ENCODE results near the gene PCDH12. TPM values are rescaled to one million over a fixed set of nuclear protein-coding genes. Genes with fewer than 3 reads are reported as not detected.

PCDH12 gene
- total and polyA plus RNA-seq, 7 experiments from 2014 or later, result 0.11 to 1.5 (median 0.54) TPM; not detected in 3

DNA sequence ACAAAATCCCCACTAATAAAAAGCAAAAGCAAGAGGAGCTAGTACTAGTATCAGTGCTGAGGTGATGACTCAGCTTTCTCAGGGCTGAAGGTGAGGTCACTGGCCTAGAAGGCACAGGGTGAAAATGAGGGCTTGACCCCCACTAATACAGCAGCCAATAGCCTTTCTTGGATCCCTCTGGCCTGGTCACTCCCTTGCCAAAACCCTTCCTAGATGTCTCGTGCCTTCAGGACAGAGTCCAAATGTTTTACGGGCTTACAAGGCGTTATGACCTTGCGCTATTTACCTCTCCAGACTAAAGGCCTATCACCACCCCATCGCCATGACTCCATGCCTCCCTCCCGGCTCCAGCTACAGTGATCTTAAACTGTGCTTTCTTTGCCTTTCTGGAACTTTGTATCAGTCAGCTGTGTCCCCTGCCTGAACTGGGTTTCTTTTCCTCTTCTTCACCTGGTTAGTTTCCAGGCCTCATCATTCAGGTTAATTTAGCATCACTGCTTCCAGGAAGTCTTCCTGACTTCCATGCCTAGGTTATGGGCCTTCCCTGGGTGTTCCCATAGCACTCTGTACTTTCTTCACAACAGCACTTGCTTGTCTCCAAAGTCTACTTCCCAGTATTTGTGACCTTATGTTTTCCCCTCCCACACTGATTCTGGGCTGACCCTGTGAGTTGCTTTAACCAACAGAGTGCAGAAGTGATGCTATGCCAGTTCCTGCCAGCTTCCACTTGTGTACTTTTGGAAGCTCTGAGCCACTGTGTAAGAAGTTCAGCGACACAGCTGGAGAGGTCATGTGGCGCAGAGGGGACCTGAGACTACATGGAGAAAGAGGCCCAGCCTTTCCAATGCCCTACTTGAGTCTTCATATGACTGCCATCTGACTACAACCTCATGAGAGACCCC lies 38.5 kb downstream of the PCDH12 start:
- Mint-ChIP-seq H3K4me3 (no peak overlapping the region), H3K9me3 (no peaks in the 10 kb centered on the region), H3K27ac (no peak overlapping the region), H3K27me3 (peaks cover 7 to 29% (median 11%) of the 10 kb centered on the region in 5 donors), H3K36me3 (peaks cover 0 to 5% (median 2%) of the 10 kb centered on the region in 5 donors), H3K4me1 (peaks cover 8 to 31% (median 19%) of the 10 kb centered on the region in 7 donors)
- ATAC-seq (no peak), DNase-seq (no peak)
- H3K27ac ChIP-seq (ENCODE audit: low read depth, low read length), result no peak overlapping the region
- H3K4me1 ChIP-seq (ENCODE audit: control insufficient read depth in 2 of 2, insufficient read depth in 2 of 2, low read length in 2 of 2), result peaks cover 9 to 12% of the 10 kb centered on the region in 2 donors
- ChIA-PET POLR2A (no interaction called here), CTCF (interaction anchor here (1.4 to 2.0 kb wide), 2 partner anchors 41 to 227 kb away, joined by 3 to 9 read pairs; no protein-coding TSS in a partner anchor)
- no peaks in the 10 kb centered on the region for H3K9me3 ChIP-seq (ENCODE audit: control insufficient read depth in 2 of 3, low read length in 3 of 3)
- no peaks in the 10 kb centered on the region for H3K36me3 ChIP-seq (ENCODE audit: control insufficient read depth in 2 of 3, insufficient read depth in 3 of 3, low read length in 3 of 3)
- intact Hi-C loops (cut with micrococcal nuclease), result loop anchor here (5.0 kb wide), 4 partner anchors 93 to 853 kb away; partner anchors contain the start of genes NDFIP1 (in 2 of the 2), ARHGAP26 (in 1 of the 2) and GNPDA1 (in 1 of the 2)
- no peaks in the 10 kb centered on the region for H3K27me3 ChIP-seq (ENCODE audit: control insufficient read depth in 2 of 2, insufficient read depth in 2 of 2, low read length in 2 of 2)
- H3K4me3 ChIP-seq (ENCODE audit: low read length), result no peak overlapping the region

GRCh38 chr5:141917760-141918159 lies 40.2 kb downstream of the PCDH12 start:
- Histone ChIP-seq H3K27ac (ENCODE audit: low read depth, low read length) (no peak overlapping the region), H3K36me3 (ENCODE audit: control insufficient read depth in 2 of 3, insufficient read depth in 3 of 3, low read length in 3 of 3) (no peaks in the 10 kb centered on the region), H3K4me3 (ENCODE audit: low read length) (no peak overlapping the region), H3K4me1 (ENCODE audit: control insufficient read depth in 2 of 2, insufficient read depth in 2 of 2, low read length in 2 of 2) (peaks cover 2 to 8% of the 10 kb centered on the region in 2 donors), H3K27me3 (ENCODE audit: control insufficient read depth in 2 of 2, insufficient read depth in 2 of 2, low read length in 2 of 2) (peaks cover 5 to 10% of the 10 kb centered on the region in 2 donors), H3K9me3 (ENCODE audit: control insufficient read depth in 2 of 3, low read length in 3 of 3) (no peaks in the 10 kb centered on the region)
- no peaks in the 10 kb centered on the region for H3K9me3 Mint-ChIP-seq
- CTCF ChIA-PET, result no interaction called here
- DNase-seq (no peak), ATAC-seq (no peak)
- H3K4me3 Mint-ChIP-seq, result no peak overlapping the region
- H3K4me1 Mint-ChIP-seq, result peaks cover 6 to 25% (median 16%) of the 10 kb centered on the region in 7 donors
- POLR2A ChIA-PET, result no interaction called here
- H3K36me3 Mint-ChIP-seq, result no peaks in the 10 kb centered on the region
- no peak overlapping the region for H3K27ac Mint-ChIP-seq
- intact Hi-C loops (cut with micrococcal nuclease), result no loop called here
- peaks cover 17 to 43% (median 22%) of the 10 kb centered on the region in 5 donors for H3K27me3 Mint-ChIP-seq

DNA sequence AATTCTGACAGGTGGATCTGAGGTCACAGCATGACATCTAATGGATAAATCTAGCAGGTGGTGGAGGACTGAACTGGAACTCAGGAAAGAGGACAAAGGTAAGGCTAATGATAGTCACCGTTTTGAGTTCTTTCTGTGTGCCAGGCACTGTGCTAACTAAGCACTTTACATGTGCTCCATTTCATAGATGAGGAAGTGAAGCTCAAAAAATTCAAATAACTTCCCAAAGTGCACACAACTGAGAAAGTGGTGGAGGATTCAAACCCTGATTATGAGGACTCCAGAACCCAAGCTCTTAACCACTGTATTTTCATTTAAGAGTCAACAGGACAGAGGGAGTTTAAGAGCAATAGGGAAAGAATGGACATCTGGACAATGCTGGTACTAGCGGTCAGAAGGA lies 41.5 kb downstream of the PCDH12 start:
- peaks cover 0 to 7% of the 10 kb centered on the region in 2 donors for H3K4me1 ChIP-seq (ENCODE audit: control insufficient read depth in 2 of 2, insufficient read depth in 2 of 2, low read length in 2 of 2)
- no peak for ATAC-seq
- H3K27me3 Mint-ChIP-seq, result peaks cover 21 to 52% (median 23%) of the 10 kb centered on the region in 5 donors
- DNase-seq, result no peak
- intact Hi-C loops (cut with micrococcal nuclease), result no loop called here
- no peaks in the 10 kb centered on the region for H3K36me3 Mint-ChIP-seq
- CTCF ChIA-PET, result no interaction called here
- H3K9me3 Mint-ChIP-seq, result no peaks in the 10 kb centered on the region
- H3K9me3 ChIP-seq (ENCODE audit: control insufficient read depth in 2 of 3, low read length in 3 of 3), result no peaks in the 10 kb centered on the region
- no peaks in the 10 kb centered on the region for H3K36me3 ChIP-seq (ENCODE audit: control insufficient read depth in 2 of 3, insufficient read depth in 3 of 3, low read length in 3 of 3)
- H3K27ac Mint-ChIP-seq, result no peak overlapping the region
- H3K4me3 Mint-ChIP-seq, result no peak overlapping the region
- POLR2A ChIA-PET, result interaction anchor here (0.9 to 1.1 kb wide), 2 partner anchors 16 to 47 kb away, joined by 3 to 4 read pairs; no protein-coding TSS in a partner anchor
- peaks cover 5 to 10% of the 10 kb centered on the region in 2 donors for H3K27me3 ChIP-seq (ENCODE audit: control insufficient read depth in 2 of 2, insufficient read depth in 2 of 2, low read length in 2 of 2)
- peaks cover 6 to 22% (median 14%) of the 10 kb centered on the region in 7 donors for H3K4me1 Mint-ChIP-seq
- no peak overlapping the region for H3K4me3 ChIP-seq (ENCODE audit: low read length)
- H3K27ac ChIP-seq (ENCODE audit: low read depth, low read length), result no peak overlapping the region

DNA sequence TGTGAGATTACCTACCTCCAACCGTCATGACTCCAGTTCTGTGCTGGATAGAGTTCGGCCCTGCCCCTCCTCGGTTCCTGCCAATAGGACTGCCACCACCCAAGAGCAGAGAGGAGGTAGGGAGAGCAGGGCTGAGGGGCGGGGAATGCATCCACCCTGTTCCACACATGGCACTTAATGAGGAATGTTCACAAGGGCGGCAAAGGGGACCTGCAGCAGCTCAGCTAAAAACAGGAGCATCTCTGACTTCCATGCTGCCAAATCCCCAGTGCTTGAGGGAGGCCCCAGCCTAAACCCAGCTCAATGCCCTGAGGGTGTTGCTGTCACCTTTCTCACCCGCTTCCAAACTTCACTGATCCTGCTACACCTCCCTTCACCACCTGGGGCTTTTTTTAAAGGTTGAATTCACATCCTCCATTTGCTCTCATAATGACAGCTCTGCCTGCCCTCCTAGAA lies 42.1 kb downstream of the PCDH12 start:
- Mint-ChIP-seq H3K4me3 (no peak overlapping the region), H3K9me3 (no peaks in the 10 kb centered on the region), H3K36me3 (no peaks in the 10 kb centered on the region), H3K27ac (no peak overlapping the region), H3K27me3 (peaks cover 21 to 52% (median 23%) of the 10 kb centered on the region in 5 donors), H3K4me1 (peaks cover 6 to 18% (median 14%) of the 10 kb centered on the region in 7 donors)
- no peak overlapping the region for H3K4me3 ChIP-seq (ENCODE audit: low read length)
- intact Hi-C loops (cut with micrococcal nuclease), result no loop called here
- H3K36me3 ChIP-seq (ENCODE audit: control insufficient read depth in 2 of 3, insufficient read depth in 3 of 3, low read length in 3 of 3), result no peaks in the 10 kb centered on the region
- H3K9me3 ChIP-seq (ENCODE audit: control insufficient read depth in 2 of 3, low read length in 3 of 3), result no peaks in the 10 kb centered on the region
- ATAC-seq (no peak), DNase-seq (no peak)
- no peak overlapping the region for H3K27ac ChIP-seq (ENCODE audit: low read depth, low read length)
- ChIA-PET POLR2A (interaction anchor here (0.9 to 1.1 kb wide), 2 partner anchors 16 to 47 kb away, joined by 3 to 4 read pairs; no protein-coding TSS in a partner anchor), CTCF (no interaction called here)
- peaks cover 5 to 10% of the 10 kb centered on the region in 2 donors for H3K27me3 ChIP-seq (ENCODE audit: control insufficient read depth in 2 of 2, insufficient read depth in 2 of 2, low read length in 2 of 2)
- peaks cover 0 to 7% of the 10 kb centered on the region in 2 donors for H3K4me1 ChIP-seq (ENCODE audit: control insufficient read depth in 2 of 2, insufficient read depth in 2 of 2, low read length in 2 of 2)

- H3K36me3 Mint-ChIP-seq, result no peaks in the 10 kb centered on the region
- H3K4me3 Mint-ChIP-seq, result peak overlapping the region in 9 of 10 donors; percentile 19 to 65 (median 53)
- H3K27ac Mint-ChIP-seq, result peak overlapping the region in 1 of 9 donors; percentile 1
- peaks cover 6 to 18% (median 14%) of the 10 kb centered on the region in 7 donors for H3K4me1 Mint-ChIP-seq
- ATAC-seq, result no peak
- no peak overlapping the region for H3K27ac ChIP-seq (ENCODE audit: low read depth, low read length)
- peaks cover 0 to 7% of the 10 kb centered on the region in 2 donors for H3K4me1 ChIP-seq (ENCODE audit: control insufficient read depth in 2 of 2, insufficient read depth in 2 of 2, low read length in 2 of 2)
- peaks cover 21 to 52% (median 23%) of the 10 kb centered on the region in 5 donors for H3K27me3 Mint-ChIP-seq
- H3K36me3 ChIP-seq (ENCODE audit: control insufficient read depth in 2 of 3, insufficient read depth in 3 of 3, low read length in 3 of 3), result no peaks in the 10 kb centered on the region
- CTCF ChIA-PET, result interaction anchor here (1.4 to 1.8 kb wide), 2 partner anchors 45 to 250 kb away, joined by 3 to 11 read pairs; no protein-coding TSS in a partner anchor
- intact Hi-C loops (cut with micrococcal nuclease), result loop anchor here in 1 of 2 donors (1.0 kb wide), 1 partner anchor 46 kb away; no protein-coding TSS in a partner anchor
- H3K27me3 ChIP-seq (ENCODE audit: control insufficient read depth in 2 of 2, insufficient read depth in 2 of 2, low read length in 2 of 2), result peaks cover 5 to 10% of the 10 kb centered on the region in 2 donors
- no peak overlapping the region for H3K4me3 ChIP-seq (ENCODE audit: low read length)
- H3K9me3 ChIP-seq (ENCODE audit: control insufficient read depth in 2 of 3, low read length in 3 of 3), result no peaks in the 10 kb centered on the region
- no peak for DNase-seq
- no peaks in the 10 kb centered on the region for H3K9me3 Mint-ChIP-seq
- POLR2A ChIA-PET, result interaction anchor here (1.1 to 1.8 kb wide), 3 partner anchors 8 to 54 kb away, joined by 4 to 14 read pairs (median 5); partner anchors contain the start of genes DELE1 and RNF14
These were observed 43.2 kb downstream of the PCDH12 start for GRCh38 chr5:141914797-141915196.

GRCh38 chr5:141914199-141914743 lies 43.7 kb downstream of the PCDH12 start:
- peak in 4 of 9 donors; percentile 16 to 19 (median 18) for DNase-seq
- Mint-ChIP-seq H3K27ac (no peak overlapping the region), H3K9me3 (no peaks in the 10 kb centered on the region), H3K4me3 (peak overlapping the region in 8 of 10 donors; percentile 48 to 75 (median 63)), H3K27me3 (peaks cover 21 to 55% (median 23%) of the 10 kb centered on the region in 5 donors), H3K36me3 (no peaks in the 10 kb centered on the region), H3K4me1 (peaks cover 6 to 18% (median 14%) of the 10 kb centered on the region in 7 donors)
- intact Hi-C loops (cut with micrococcal nuclease), result loop anchor here in 1 of 2 donors (1.0 kb wide), 1 partner anchor 46 kb away; no protein-coding TSS in a partner anchor
- peak; percentile 73 for ATAC-seq
- POLR2A ChIA-PET, result interaction anchor here (1.1 to 1.8 kb wide), 3 partner anchors 9 to 55 kb away, joined by 4 to 14 read pairs (median 5); partner anchors contain the start of genes DELE1 and RNF14
- Histone ChIP-seq H3K4me1 (ENCODE audit: control insufficient read depth in 2 of 2, insufficient read depth in 2 of 2, low read length in 2 of 2) (peaks cover 0 to 7% of the 10 kb centered on the region in 2 donors), H3K27ac (ENCODE audit: low read depth, low read length) (no peak overlapping the region), H3K9me3 (ENCODE audit: control insufficient read depth in 2 of 3, low read length in 3 of 3) (no peaks in the 10 kb centered on the region), H3K27me3 (ENCODE audit: control insufficient read depth in 2 of 2, insufficient read depth in 2 of 2, low read length in 2 of 2) (peaks cover 5 to 10% of the 10 kb centered on the region in 2 donors), H3K36me3 (ENCODE audit: control insufficient read depth in 2 of 3, insufficient read depth in 3 of 3, low read length in 3 of 3) (no peaks in the 10 kb centered on the region), H3K4me3 (ENCODE audit: low read length) (peak overlapping the region; percentile 48)
- CTCF ChIA-PET, result interaction anchor here (1.4 to 1.8 kb wide), 2 partner anchors 46 to 249 kb away, joined by 3 to 11 read pairs; no protein-coding TSS in a partner anchor
